Measurements from ENCODE around the gene MRPL49. TPM values are rescaled to one million over a fixed set of nuclear protein-coding genes. Genes with fewer than 3 reads are reported as not detected.
"Not testable (repeated sequence)": the region's sequence is repeated elsewhere in the genome, so short reads cannot be mapped to it uniquely, and the experiment has no call there.

MRPL49 gene
- total RNA-seq, 4 donors from 2014 or later: 76.2 to 113 (median 91.5) TPM

DNA sequence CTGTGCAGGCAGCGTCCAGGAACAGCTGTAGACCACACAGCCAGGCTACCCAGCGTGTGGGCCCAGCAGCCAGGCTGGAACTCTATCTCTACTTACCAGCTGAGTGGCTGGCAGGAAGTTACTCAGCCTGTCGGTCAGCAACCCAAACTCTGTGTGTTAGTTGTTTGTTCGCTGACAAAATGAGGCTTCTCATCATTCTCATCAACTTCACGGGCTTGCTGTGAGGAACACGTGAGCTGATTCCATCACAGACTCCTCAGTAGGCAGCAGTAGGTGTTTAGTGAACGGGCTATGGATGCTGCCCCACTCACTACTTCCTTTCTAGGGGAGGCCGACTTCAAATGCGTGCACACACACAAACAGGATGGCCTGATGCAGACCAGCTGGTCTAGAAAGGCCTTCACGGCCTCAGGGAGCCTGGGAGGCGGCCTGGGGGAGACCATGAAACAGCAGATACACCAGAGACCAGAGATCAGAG lies 47.1 kb downstream of the MRPL49 start:
- no peak overlapping the region for H3K27ac ChIP-seq (replicated peaks in 1 of 4)
- DNase-seq (ENCODE audit: extremely low spot score): no peak
- WGBS: 64% methylated on average over 11 of the region's 11 CpGs
- H3K9me3 ChIP-seq: no peaks in the 10 kb centered on the region
- no peaks in the 10 kb centered on the region for H3K36me3 ChIP-seq
- intact Hi-C loops (cut with DNase I): no loop called here
- no peaks in the 10 kb centered on the region for H3K27me3 ChIP-seq
- peaks cover 0 to 4% (median 0%) of the 10 kb centered on the region in 4 donors for H3K4me1 ChIP-seq
- TF ChIP-seq, protein P1, sequence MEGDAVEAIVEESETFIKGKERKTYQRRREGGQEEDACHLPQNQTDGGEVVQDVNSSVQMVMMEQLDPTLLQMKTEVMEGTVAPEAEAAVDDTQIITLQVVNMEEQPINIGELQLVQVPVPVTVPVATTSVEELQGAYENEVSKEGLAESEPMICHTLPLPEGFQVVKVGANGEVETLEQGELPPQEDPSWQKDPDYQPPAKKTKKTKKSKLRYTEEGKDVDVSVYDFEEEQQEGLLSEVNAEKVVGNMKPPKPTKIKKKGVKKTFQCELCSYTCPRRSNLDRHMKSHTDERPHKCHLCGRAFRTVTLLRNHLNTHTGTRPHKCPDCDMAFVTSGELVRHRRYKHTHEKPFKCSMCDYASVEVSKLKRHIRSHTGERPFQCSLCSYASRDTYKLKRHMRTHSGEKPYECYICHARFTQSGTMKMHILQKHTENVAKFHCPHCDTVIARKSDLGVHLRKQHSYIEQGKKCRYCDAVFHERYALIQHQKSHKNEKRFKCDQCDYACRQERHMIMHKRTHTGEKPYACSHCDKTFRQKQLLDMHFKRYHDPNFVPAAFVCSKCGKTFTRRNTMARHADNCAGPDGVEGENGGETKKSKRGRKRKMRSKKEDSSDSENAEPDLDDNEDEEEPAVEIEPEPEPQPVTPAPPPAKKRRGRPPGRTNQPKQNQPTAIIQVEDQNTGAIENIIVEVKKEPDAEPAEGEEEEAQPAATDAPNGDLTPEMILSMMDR (IDR thresholded peaks at IDR 0.05): no peak
- H3K4me3 ChIP-seq: no peak overlapping the region

GRCh38 chr11:65170058-65170534 lies 48.0 kb downstream of the MRPL49 start, which contains the start of gene SPDYC:
Gene SPDYC (plus strand): TSS chr11:65170233. CDS start chr11:65171358, 1,125 bp downstream.
- no peak within 1 kb of the TSS for H3K4me3 ChIP-seq
- 93% methylated on average over 11 of the region's 21 CpGs for whole genome bisulfite sequencing
- intact Hi-C loops (cut with DNase I): no loop called here

DNA sequence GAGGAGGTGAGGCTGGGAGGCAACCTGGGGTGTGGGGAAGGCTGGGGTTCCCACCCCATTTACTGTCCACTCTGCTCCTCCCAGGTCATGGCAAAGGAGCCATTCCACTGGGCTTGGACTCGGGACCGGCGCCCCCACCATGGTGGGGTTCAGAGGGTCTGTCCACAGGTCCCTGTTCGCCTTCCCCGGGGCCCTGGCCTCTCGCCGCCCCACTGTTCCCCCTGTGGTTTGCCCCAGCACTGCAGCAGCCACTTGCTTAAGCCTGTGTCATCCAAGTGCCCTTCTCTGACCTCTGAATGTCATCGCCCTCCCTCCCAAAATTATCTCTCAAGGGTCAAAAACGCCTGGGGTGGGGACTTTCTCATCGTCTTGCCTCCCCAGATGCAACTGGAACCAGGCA lies 50.5 kb downstream of the MRPL49 start:
- H3K4me3 ChIP-seq: no peak overlapping the region
- H3K4me1 ChIP-seq: no peaks in the 10 kb centered on the region
- no peaks in the 10 kb centered on the region for H3K9me3 ChIP-seq
- intact Hi-C loops (cut with DNase I): no loop called here
- H3K27me3 ChIP-seq: no peaks in the 10 kb centered on the region
- TF ChIP-seq POLR2A (IDR thresholded peaks at IDR 0.05; ENCODE audit: low read depth) (no peak), EP300 (IDR thresholded peaks at IDR 0.05) (no peak), POLR2AphosphoS5 (IDR thresholded peaks at IDR 0.05) (no peak)
- TF ChIP-seq, protein P1 (IDR thresholded peaks at IDR 0.05): no peak
- no peak overlapping the region for H3K27ac ChIP-seq (replicated peaks in 1 of 4)
- DNase-seq (ENCODE audit: extremely low spot score): no peak
- H3K36me3 ChIP-seq: no peaks in the 10 kb centered on the region
- 85% methylated on average over 7 of the region's 10 CpGs for WGBS

More at GRCh38 chr11:65170058-65170534, 48.0 kb downstream of the MRPL49 start, which contains the start of gene SPDYC:
- H3K4me1 ChIP-seq: peaks cover 0 to 4% (median 0%) of the 10 kb centered on the region in 4 donors
- TF ChIP-seq, protein P1 (IDR thresholded peaks at IDR 0.05): no peak
- TF ChIP-seq EP300 (IDR thresholded peaks at IDR 0.05) (no peak), POLR2A (IDR thresholded peaks at IDR 0.05; ENCODE audit: low read depth) (no peak), POLR2AphosphoS5 (IDR thresholded peaks at IDR 0.05) (no peak)
- no peak for DNase-seq (ENCODE audit: extremely low spot score)
- no peaks in the 10 kb centered on the region for H3K27me3 ChIP-seq
- no peaks in the 10 kb centered on the region for H3K36me3 ChIP-seq
- no peaks in the 10 kb centered on the region for H3K9me3 ChIP-seq
- H3K27ac ChIP-seq (replicated peaks in 1 of 4): no peak within 1 kb of the TSS

DNA sequence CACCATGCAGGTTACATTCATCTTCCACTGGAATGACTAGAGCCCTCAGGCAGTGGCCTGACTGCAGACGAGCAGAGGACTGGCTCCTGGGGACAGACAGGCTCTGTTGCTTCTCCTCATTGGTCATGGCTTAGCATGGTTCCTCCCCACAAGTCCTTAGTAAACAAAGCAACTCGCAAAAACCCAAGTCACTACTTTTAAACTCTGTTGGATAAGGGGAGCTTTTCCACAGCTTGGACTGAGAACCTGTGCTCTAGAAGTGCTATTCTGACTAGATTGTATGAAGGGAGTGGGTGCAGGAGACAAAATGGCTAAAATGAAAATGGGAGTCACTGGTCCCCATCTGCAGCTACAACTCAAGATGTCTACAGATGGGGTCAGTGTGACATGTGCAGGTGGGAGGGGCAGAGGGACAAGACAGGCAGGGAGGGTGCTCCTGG lies 52.5 kb downstream of the MRPL49 start:
- WGBS: 65% methylated on average over 2 of the region's 2 CpGs
- intact Hi-C loops (cut with DNase I); H3K27me3 ChIP-seq; DNase-seq (ENCODE audit: extremely low spot score); H3K4me3 ChIP-seq; H3K36me3 ChIP-seq; H3K27ac ChIP-seq (replicated peaks in 1 of 4); H3K4me1 ChIP-seq; H3K9me3 ChIP-seq: not testable (repeated sequence)

Small RNA genes within 50 kb of the gene (small RNA-seq; reads per million reads assigned to genes)
- gene HIGD1AP10 (0 reads per million in 3 donors), gene PDCL2P2 (0 reads per million in 3 donors), gene RNU2-23P (0.08 to 0.56 (median 0.17) reads per million in 3 donors)

Other genes with a start within 250 kb of the MRPL49 start
- gene EHD1, start 243.7 kb upstream of the MRPL49 start, total RNA-seq: 100 to 1,000 TPM in 2 of 4 donors, 10 to 100 TPM in 2; 57.0 to 193 (median 104) TPM
- gene ATG2A, start 205.1 kb upstream of the MRPL49 start, total RNA-seq: 10 to 100 TPM; 19.9 to 28.7 (median 26.1) TPM
- 10 to 100 TPM; 24.1 to 38.8 (median 29.0) TPM for gene PPP2R5B, start 197.6 kb upstream of the MRPL49 start, total RNA-seq
- not detected for gene GPHA2, start 186.4 kb upstream of the MRPL49 start, total RNA-seq
- gene MAJIN, start 150.2 kb upstream of the MRPL49 start, total RNA-seq: not detected
- 1 to 10 TPM in 3 of 4 donors, under 1 TPM in 1; 0.42 to 5.1 (median 3.1) TPM for gene BATF2, start 125.3 kb upstream of the MRPL49 start, total RNA-seq
- 100 to 1,000 TPM; 150 to 189 (median 172) TPM for gene ARL2, start 108.2 kb upstream of the MRPL49 start, total RNA-seq
- gene SNX15, start 94.9 kb upstream of the MRPL49 start, total RNA-seq: 10 to 100 TPM; 21.2 to 57.1 (median 33.1) TPM
- gene SAC3D1, start 81.1 kb upstream of the MRPL49 start, total RNA-seq: 10 to 100 TPM in 3 of 4 donors, 1 to 10 TPM in 1; 9.6 to 21.8 (median 13.1) TPM
- 10 to 100 TPM; 22.8 to 43.7 (median 31.0) TPM for gene NAALADL1, start 63.8 kb upstream of the MRPL49 start, total RNA-seq
- 1 to 10 TPM in 1 of 4 donors, under 1 TPM in 3; 0.33 to 1.1 (median 0.38) TPM for gene CDCA5, start 38.3 kb upstream of the MRPL49 start, total RNA-seq
- gene ZFPL1, start 38.1 kb upstream of the MRPL49 start, total RNA-seq: 10 to 100 TPM; 24.1 to 50.7 (median 43.7) TPM
- 100 to 1,000 TPM; 185 to 414 (median 237) TPM for gene VPS51, start 26.1 kb upstream of the MRPL49 start, total RNA-seq
- 10 to 100 TPM in 3 of 4 donors, 1 to 10 TPM in 1; 8.8 to 17.2 (median 12.1) TPM for gene TM7SF2, start 10.4 kb upstream of the MRPL49 start, total RNA-seq
- 10 to 100 TPM in 3 of 4 donors, 1 to 10 TPM in 1; 7.5 to 24.4 (median 18.0) TPM for gene ZNHIT2, start 4.6 kb upstream of the MRPL49 start, total RNA-seq
- gene FAU, start 187 bp upstream of the MRPL49 start, total RNA-seq: 1,000 to 10,000 TPM in 1 of 4 donors, 100 to 1,000 TPM in 3; 465 to 1,081 (median 716) TPM
- 10 to 100 TPM; 24.1 to 39.5 (median 27.5) TPM for gene SYVN1, start 12.2 kb downstream of the MRPL49 start, total RNA-seq
- gene SPDYC, start 47.9 kb downstream of the MRPL49 start, total RNA-seq: not detected
- gene CAPN1, start 59.6 kb downstream of the MRPL49 start, total RNA-seq: 100 to 1,000 TPM in 3 of 4 donors, 10 to 100 TPM in 1; 95.9 to 246 (median 167) TPM
- 10 to 100 TPM; 14.7 to 26.6 (median 17.3) TPM for gene POLA2, start 139.6 kb downstream of the MRPL49 start, total RNA-seq
- 10 to 100 TPM; 39.9 to 90.1 (median 54.4) TPM for gene CDC42EP2, start 192.5 kb downstream of the MRPL49 start, total RNA-seq
- 10 to 100 TPM; 40.3 to 60.6 (median 52.9) TPM for gene DPF2, start 211.5 kb downstream of the MRPL49 start, total RNA-seq
- gene TIGD3, start 232.4 kb downstream of the MRPL49 start, total RNA-seq: under 1 TPM in 1 of 4 donors, not detected in 3; 0.19 TPM